ENCODE data around the gene CCNA1.
A peak's percentile ranks its signal among the peaks of the same experiment; 100 is the strongest.

Gene CCNA1

DNA sequence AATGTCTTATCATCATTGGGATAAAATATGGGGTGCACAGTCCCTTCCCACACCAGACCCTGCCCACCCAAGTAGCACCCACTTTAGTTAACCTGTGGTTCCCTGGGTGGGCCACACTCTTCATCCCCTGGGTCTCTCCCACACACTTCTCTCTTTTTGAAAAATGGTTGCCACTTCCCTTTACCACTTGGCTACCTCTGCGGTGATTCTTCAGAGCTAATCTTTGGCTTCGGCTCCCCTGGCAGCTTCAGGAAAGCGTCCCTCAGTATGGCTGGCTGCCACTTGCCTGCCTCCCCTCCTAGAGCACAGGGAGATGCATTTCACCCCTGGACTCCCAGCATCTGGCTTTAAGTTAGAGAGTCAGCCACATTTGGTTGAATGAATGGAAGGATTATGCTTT is 18.2 kb downstream of the CCNA1 start:
- DNase-seq (ENCODE audit: low read depth): no peak
- TF ChIP-seq, protein P1, sequence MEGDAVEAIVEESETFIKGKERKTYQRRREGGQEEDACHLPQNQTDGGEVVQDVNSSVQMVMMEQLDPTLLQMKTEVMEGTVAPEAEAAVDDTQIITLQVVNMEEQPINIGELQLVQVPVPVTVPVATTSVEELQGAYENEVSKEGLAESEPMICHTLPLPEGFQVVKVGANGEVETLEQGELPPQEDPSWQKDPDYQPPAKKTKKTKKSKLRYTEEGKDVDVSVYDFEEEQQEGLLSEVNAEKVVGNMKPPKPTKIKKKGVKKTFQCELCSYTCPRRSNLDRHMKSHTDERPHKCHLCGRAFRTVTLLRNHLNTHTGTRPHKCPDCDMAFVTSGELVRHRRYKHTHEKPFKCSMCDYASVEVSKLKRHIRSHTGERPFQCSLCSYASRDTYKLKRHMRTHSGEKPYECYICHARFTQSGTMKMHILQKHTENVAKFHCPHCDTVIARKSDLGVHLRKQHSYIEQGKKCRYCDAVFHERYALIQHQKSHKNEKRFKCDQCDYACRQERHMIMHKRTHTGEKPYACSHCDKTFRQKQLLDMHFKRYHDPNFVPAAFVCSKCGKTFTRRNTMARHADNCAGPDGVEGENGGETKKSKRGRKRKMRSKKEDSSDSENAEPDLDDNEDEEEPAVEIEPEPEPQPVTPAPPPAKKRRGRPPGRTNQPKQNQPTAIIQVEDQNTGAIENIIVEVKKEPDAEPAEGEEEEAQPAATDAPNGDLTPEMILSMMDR (IDR thresholded peaks at IDR 0.05; ENCODE audit: control insufficient read depth, extremely low read depth, insufficient read depth): no peak
- no peak overlapping the region for H3K4me3 ChIP-seq (ENCODE audit: low read depth, low read length)

DNA sequence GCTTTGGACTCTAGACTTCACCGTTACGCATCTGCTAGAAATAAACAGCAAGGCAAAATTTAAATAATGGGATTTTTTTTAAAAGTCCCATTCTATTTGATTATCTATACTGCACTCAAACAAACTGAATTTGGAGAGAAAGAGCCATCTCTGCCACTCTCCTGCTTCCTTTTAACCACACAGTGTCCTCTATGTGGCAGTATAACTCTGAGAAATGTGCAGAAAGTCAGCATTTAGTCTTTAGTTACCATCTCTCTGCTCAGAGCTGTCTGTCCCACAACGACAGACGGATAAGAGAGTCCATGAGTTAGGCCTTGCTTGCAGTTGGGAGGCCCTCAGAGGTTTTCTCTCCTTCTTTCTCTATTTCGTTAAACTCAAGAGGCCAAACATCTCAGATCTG is 21.2 kb downstream of the CCNA1 start:
- TF ChIP-seq, protein P1 (IDR thresholded peaks at IDR 0.05; ENCODE audit: control insufficient read depth, extremely low read depth, insufficient read depth): peak; percentile 65
- DNase-seq (ENCODE audit: low read depth): no peak
- no peak overlapping the region for H3K4me3 ChIP-seq (ENCODE audit: low read depth, low read length)

DNA sequence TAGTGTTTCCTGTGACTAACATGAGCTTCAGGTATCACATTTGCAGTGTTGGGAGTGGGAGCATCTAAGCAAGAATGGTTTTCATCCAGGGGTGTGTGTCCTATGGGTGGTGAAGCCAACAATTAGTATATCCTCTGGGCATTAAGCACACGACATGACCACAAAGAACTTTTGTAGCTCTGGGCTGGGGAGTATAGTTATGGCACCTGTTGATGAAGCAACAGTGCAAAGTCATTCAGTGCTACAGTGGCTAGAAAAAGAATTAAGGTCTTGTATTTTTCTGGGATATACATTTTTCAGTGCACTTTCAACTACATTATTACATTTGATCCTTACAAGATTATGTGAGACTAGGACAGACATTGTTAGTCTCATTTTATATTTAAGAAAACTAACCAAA is 21.8 kb downstream of the CCNA1 start:
- TF ChIP-seq, protein P1 (IDR thresholded peaks at IDR 0.05; ENCODE audit: control insufficient read depth, extremely low read depth, insufficient read depth): no peak
- no peak for DNase-seq (ENCODE audit: low read depth)

DNA sequence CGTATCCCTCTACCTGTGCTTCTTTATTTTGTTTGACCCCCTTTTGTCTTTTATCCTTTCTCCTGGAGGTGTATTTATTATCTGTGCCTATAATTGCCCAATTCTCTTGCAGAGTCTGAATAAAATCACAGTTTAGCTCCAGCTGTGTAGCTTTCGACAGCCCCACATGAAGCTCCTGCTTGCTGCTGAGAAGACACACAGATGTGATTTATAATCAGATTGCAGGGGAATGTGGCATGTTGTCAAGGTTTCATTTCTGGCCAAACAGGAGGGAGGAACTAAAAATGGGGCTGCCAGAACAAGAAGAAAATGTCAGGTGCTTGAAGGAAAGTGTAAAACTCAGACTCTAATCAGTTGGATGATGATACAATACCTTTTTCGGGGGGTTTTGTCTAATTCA is 22.7 kb downstream of the CCNA1 start:
- no peak for DNase-seq (ENCODE audit: low read depth)
- TF ChIP-seq, protein P1 (IDR thresholded peaks at IDR 0.05; ENCODE audit: control insufficient read depth, extremely low read depth, insufficient read depth): no peak

More for the DNA sequence above, 21.8 kb downstream of the CCNA1 start:
- H3K4me3 ChIP-seq (ENCODE audit: low read depth, low read length): no peak overlapping the region

DNA sequence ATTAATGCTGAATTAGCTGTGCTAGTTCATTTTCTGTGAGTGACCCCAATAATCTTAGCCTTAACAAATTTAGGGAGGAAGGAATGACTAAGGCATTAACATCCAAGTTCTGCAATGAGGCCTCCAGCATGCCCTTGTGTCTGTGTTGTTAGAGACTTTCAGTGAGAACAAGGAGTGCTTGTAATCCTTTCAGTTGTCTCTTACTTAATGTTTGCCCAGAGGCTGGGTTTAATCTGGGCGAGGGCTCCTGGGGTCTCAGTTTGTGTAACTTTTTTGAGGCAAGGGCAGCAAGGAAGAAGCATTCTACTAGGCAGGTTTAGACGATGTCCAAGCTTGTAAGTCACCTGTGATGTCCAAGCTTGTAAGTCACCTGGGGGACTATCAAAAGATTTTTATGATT is 24.3 kb downstream of the CCNA1 start:
- TF ChIP-seq, protein P1 (IDR thresholded peaks at IDR 0.05; ENCODE audit: control insufficient read depth, extremely low read depth, insufficient read depth): no peak
- no peak for DNase-seq (ENCODE audit: low read depth)
- H3K4me3 ChIP-seq (ENCODE audit: low read depth, low read length): no peak overlapping the region

More for the DNA sequence above, 22.7 kb downstream of the CCNA1 start:
- H3K4me3 ChIP-seq (ENCODE audit: low read depth, low read length): no peak overlapping the region

DNA sequence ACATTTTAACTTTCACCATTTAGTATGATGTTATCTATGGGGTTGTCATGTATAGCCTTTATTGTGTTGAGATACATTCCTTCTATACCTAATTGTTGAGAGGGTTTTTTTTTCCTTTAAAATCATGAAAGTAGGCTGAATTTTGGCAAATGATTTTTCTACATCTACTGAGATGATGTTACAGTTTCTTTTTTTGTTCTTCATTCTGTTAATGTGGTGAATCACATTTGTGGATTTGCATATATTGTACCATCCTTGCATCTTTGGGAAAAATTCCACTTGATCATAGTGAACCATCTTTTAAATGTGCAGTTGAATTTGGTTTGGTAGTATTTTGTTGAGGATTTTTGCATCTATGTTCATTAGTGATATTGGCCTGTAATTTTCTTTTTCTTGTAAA is 29.2 kb downstream of the CCNA1 start:
- TF ChIP-seq, protein P1 (IDR thresholded peaks at IDR 0.05; ENCODE audit: control insufficient read depth, extremely low read depth, insufficient read depth): no peak
- DNase-seq (ENCODE audit: low read depth): no peak
- H3K4me3 ChIP-seq (ENCODE audit: low read depth, low read length): no peak overlapping the region

DNA sequence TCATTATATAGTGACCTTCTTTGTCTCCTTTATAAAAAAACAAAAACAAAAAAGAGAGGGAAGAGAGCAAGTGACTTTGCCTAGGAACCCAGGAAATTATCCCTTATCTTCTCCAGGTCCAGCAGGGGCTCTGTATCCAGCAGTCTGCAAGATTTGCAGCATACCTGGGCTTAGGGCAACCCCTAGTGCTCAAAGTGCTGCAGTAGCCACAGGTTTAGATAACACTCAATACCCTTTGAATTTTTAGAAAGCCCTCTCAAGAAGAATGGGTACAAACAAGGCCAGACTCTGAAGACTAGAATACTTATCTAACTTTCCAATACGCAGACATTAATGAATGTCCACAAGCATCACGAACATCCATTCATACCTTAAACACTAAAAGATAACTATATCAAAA is 43.2 kb downstream of the CCNA1 start:
- no peak for DNase-seq (ENCODE audit: low read depth)
- no peak overlapping the region for H3K4me3 ChIP-seq (ENCODE audit: low read depth, low read length)
- TF ChIP-seq, protein P1 (IDR thresholded peaks at IDR 0.05; ENCODE audit: control insufficient read depth, extremely low read depth, insufficient read depth): peak; percentile 31; the same call in 1 of the 2 replicates
